Fibroblast of lung (primary cell): ENCODE data around the gene NFAT5. TPM values are rescaled to one million over a fixed set of nuclear protein-coding genes. Genes with fewer than 3 reads are reported as not detected.

Experiments
- DNase-seq, 2 donors: peaks; one replicate each; pipeline versions ENCODE4 v3.0.0 to v3.0.0-alpha.2; 2010; ENCODE audit warnings: low read depth in 2 of 2
- H2AFZ ChIP-seq: 2 replicates; pipeline ENCODE4 v1.5.1; 2012; ENCODE audit warnings: low read length, control low read depth, inconsistent platforms
- H3K27ac ChIP-seq: 2 replicates; pipeline ENCODE4 v1.5.1; 2011; ENCODE audit warnings: low read length, control low read depth; ENCODE audit not compliant: insufficient read depth
- H3K27me3 ChIP-seq: 2 replicates; pipeline ENCODE4 v1.5.1; 2011; ENCODE audit warnings: mild to moderate bottlenecking, low read length; ENCODE audit not compliant: control insufficient read depth, insufficient read depth
- H3K36me3 ChIP-seq: 2 replicates; pipeline ENCODE4 v1.5.1; 2011; ENCODE audit warnings: low read length; ENCODE audit not compliant: control insufficient read depth, insufficient read depth
- H3K4me1 ChIP-seq: 2 replicates; pipeline ENCODE4 v1.5.1; 2011; ENCODE audit warnings: low read length; ENCODE audit not compliant: control insufficient read depth, insufficient read depth; ENCODE audit errors: extremely low read depth
- H3K4me2 ChIP-seq: 2 replicates; pipeline ENCODE4 v1.5.1; 2011; ENCODE audit warnings: low read length, control low read depth; ENCODE audit not compliant: insufficient read depth; ENCODE audit errors: extremely low read depth
- H3K4me3 ChIP-seq, 4 experiments: fragments of 200-600 bp in 1 of 4; sonication (generic) in 1 of 4; replicated peaks in 1 of 4; 2 replicates each; pipeline ENCODE4 v1.5.1; 2011 to 2016; ENCODE audit warnings: low read length in 4 of 4, low read depth in 3 of 4, mild to moderate bottlenecking in 3 of 4, control low read depth in 2 of 4, inconsistent platforms in 1 of 4, mixed read lengths in 1 of 4; ENCODE audit not compliant: insufficient read depth in 1 of 4; ENCODE audit errors: control extremely low read depth in 1 of 4
- H3K79me2 ChIP-seq: 2 replicates; pipeline ENCODE4 v1.5.1; 2012; ENCODE audit warnings: mild to moderate bottlenecking, low read length, inconsistent platforms; ENCODE audit not compliant: control insufficient read depth, insufficient read depth
- H3K9ac ChIP-seq: 2 replicates; pipeline ENCODE4 v1.5.1; 2011; ENCODE audit warnings: mild to moderate bottlenecking, low read length, control low read depth; ENCODE audit not compliant: insufficient read depth
- H3K9me3 ChIP-seq: 2 replicates; pipeline ENCODE4 v1.5.1; 2012; ENCODE audit warnings: low read depth, low read length; ENCODE audit not compliant: control insufficient read depth, insufficient read depth
- H4K20me1 ChIP-seq: 2 replicates; pipeline ENCODE4 v1.5.1; 2011; ENCODE audit warnings: low read length; ENCODE audit not compliant: control insufficient read depth, insufficient read depth; ENCODE audit errors: extremely low read depth
- EZH2 ChIP-seq: IDR thresholded peaks from 2 replicates; pipeline ENCODE4 v1.5.1; 2012; ENCODE audit warnings: low read length, control low read depth, mild to moderate bottlenecking; ENCODE audit errors: missing control alignments
- polyA plus RNA-seq, 2 donors: library from polyadenylated mRNA; depleted of rRNA in 1 of 2; stranded (reverse) in 1 of 2; unstranded in 1 of 2; fragments of >200 nt; gene quantifications; 2 replicates each; pipeline ENCODE4 v1.2.1, GENCODE V29; 2011 to 2012; ENCODE audit warnings: missing spikeins in 1 of 2
- total RNA-seq: library from RNA; depleted of rRNA; stranded (reverse); fragments of >200 nt; gene quantifications from 2 replicates; pipeline ENCODE4 v1.2.1, GENCODE V29; 2014
- TF ChIP-seq, protein P1 (sequence below), 2 donors: IDR thresholded peaks in 1 of 2; conservative IDR thresholded peaks in 1 of 2; 1 replicate in 1 of 2; 2 replicates in 1 of 2; pipeline ENCODE4 v1.5.1; 2011 to 2012; ENCODE audit warnings: low read length in 2 of 2, control low read depth in 1 of 2, inconsistent platforms in 1 of 2, low read depth in 1 of 2, mild to moderate bottlenecking in 1 of 2

Gene NFAT5
- total and polyA plus RNA-seq, 2 donors (not counting 1 experiment from before 2014, with no cell fraction given): 33.4 to 39.4 TPM

DNA sequence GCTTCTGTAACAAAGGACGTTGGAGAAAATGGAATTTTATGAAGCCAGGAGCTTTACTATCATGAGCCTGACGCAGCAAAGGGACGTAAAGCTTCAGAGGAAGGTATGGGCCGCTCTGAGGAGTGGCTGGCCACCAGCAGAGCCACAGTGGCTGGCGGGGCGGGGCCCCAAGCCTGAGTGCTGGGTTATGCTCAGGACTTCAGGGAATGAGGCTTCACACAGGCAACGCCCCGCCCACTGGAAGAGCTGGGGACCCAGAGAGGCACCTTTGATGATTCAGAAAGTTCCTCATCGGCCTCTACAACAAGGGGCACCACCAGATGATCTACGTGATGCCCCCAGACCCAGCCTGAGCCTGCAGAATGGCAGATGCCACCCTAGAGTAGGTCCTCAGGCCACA is 180.2 kb downstream of the NFAT5 start:
- no peaks in the 10 kb centered on the region for H3K27me3 ChIP-seq
- TF ChIP-seq EZH2: no peak
- TF ChIP-seq, protein P1, sequence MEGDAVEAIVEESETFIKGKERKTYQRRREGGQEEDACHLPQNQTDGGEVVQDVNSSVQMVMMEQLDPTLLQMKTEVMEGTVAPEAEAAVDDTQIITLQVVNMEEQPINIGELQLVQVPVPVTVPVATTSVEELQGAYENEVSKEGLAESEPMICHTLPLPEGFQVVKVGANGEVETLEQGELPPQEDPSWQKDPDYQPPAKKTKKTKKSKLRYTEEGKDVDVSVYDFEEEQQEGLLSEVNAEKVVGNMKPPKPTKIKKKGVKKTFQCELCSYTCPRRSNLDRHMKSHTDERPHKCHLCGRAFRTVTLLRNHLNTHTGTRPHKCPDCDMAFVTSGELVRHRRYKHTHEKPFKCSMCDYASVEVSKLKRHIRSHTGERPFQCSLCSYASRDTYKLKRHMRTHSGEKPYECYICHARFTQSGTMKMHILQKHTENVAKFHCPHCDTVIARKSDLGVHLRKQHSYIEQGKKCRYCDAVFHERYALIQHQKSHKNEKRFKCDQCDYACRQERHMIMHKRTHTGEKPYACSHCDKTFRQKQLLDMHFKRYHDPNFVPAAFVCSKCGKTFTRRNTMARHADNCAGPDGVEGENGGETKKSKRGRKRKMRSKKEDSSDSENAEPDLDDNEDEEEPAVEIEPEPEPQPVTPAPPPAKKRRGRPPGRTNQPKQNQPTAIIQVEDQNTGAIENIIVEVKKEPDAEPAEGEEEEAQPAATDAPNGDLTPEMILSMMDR (conservative IDR thresholded peaks at IDR 0.05 in 1 of 2, IDR thresholded peaks at IDR 0.05 in 1 of 2; ENCODE audit: low read depth in 1 of 2, low read length in 2 of 2): no peak
- H3K4me2 ChIP-seq: no peak overlapping the region
- H3K9me3 ChIP-seq: no peaks in the 10 kb centered on the region
- H3K9ac ChIP-seq: no peak overlapping the region
- H2AFZ ChIP-seq: no peak overlapping the region
- peaks cover 47% of the 10 kb centered on the region for H3K36me3 ChIP-seq
- peaks cover 3% of the 10 kb centered on the region for H3K79me2 ChIP-seq
- H3K27ac ChIP-seq: no peak overlapping the region
- DNase-seq: no peak
- no peaks in the 10 kb centered on the region for H4K20me1 ChIP-seq
- no peak overlapping the region for H3K4me3 ChIP-seq
- no peaks in the 10 kb centered on the region for H3K4me1 ChIP-seq

DNA sequence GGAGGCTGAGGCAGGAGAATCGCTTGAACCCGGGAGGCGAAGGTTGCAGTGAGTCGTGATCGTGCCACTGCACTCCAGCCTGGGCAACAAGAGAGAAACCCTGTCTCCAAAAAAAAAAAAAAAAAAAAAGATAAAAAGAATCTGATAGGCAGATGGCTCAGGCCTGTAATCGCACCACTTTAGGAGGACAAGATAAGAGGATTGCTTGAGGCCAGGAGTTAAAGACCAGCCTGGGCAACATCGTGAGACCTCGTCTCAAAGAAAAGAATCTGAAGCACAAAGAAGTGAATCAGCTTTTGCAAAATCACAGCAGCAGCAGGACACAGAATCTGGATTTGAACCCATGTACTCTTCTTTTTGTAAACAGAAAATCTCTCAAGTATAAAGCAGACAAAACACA is 181.3 kb downstream of the NFAT5 start:
- H3K27me3 ChIP-seq: no peaks in the 10 kb centered on the region
- H3K36me3 ChIP-seq: peaks cover 43% of the 10 kb centered on the region
- no peak overlapping the region for H2AFZ ChIP-seq
- no peaks in the 10 kb centered on the region for H4K20me1 ChIP-seq
- H3K4me3 ChIP-seq: no peak overlapping the region
- H3K79me2 ChIP-seq: peaks cover 9% of the 10 kb centered on the region
- H3K4me1 ChIP-seq: no peaks in the 10 kb centered on the region
- H3K9ac ChIP-seq: no peak overlapping the region
- TF ChIP-seq, protein P1 (conservative IDR thresholded peaks at IDR 0.05 in 1 of 2, IDR thresholded peaks at IDR 0.05 in 1 of 2; ENCODE audit: low read depth in 1 of 2, low read length in 2 of 2): no peak
- TF ChIP-seq EZH2: no peak
- H3K27ac ChIP-seq: no peak overlapping the region
- no peaks in the 10 kb centered on the region for H3K9me3 ChIP-seq
- no peak overlapping the region for H3K4me2 ChIP-seq
- no peak for DNase-seq

DNA sequence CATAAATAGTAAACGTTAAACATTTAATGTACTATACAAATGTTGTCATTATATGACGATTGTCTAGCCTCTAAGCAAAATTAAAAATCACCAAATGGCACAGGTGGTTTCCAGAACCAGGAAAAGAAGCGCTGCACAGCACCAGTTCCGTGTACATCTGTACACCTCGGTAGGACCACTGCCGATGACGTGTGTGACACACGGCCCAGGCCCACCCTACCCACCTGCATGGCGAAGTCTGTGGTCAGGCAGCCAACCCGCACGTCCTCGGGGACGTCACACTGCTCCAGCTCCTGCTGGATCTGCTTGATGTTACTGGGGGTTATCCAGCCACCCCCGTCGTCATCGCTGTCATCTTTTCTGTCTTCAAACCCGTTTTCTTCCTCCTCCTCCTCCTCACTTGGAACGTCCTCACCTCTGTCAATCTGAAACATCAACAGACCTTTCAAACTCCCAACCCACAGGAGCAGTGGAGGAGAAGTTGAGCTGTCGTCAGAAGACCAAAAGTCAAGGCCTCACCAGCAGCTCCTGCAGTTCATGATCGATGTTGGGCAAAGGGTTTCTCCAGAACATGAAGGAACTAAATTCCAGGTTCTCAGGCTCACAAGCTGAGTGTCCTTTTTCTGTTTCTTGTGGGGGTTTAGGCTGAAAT is 183.1 kb downstream of the NFAT5 start:
- no peak overlapping the region for H2AFZ ChIP-seq
- H4K20me1 ChIP-seq: no peaks in the 10 kb centered on the region
- H3K9ac ChIP-seq: no peak overlapping the region
- no peak overlapping the region for H3K4me3 ChIP-seq
- peaks cover 35% of the 10 kb centered on the region for H3K36me3 ChIP-seq
- H3K27ac ChIP-seq: no peak overlapping the region
- no peak overlapping the region for H3K4me2 ChIP-seq
- peaks cover 24% of the 10 kb centered on the region for H3K79me2 ChIP-seq
- no peak for TF ChIP-seq EZH2
- TF ChIP-seq, protein P1 (conservative IDR thresholded peaks at IDR 0.05 in 1 of 2, IDR thresholded peaks at IDR 0.05 in 1 of 2; ENCODE audit: low read depth in 1 of 2, low read length in 2 of 2): no peak
- DNase-seq: no peak
- H3K9me3 ChIP-seq: no peaks in the 10 kb centered on the region
- H3K27me3 ChIP-seq: no peaks in the 10 kb centered on the region
- peaks cover 4% of the 10 kb centered on the region for H3K4me1 ChIP-seq
